Measurements from ENCODE around the gene BCAR3.

DNA sequence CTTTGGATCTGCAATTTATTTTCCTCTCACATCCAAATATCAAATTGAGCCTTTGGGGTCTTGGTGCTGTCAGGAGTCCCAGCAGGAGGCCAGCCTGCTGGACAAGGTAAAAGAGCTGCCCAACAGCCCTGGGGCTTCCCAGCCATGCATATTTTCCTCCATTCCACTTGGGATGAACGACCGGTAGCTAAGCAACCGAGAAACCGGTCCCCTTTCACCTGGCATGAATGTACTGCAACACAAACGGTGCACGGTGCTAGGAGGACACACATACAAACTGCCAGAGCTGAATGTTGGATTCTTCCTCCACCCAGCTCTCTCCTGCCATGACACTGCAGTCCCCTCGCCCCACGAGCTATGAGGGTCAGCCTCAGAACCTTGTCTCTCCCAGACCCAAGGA is 42.7 kb downstream of the BCAR3 start:
- no peak for TF ChIP-seq CTCF (IDR thresholded peaks at IDR 0.05; ENCODE audit: insufficient read depth, low read length, poor library complexity, severe bottlenecking)
- TF ChIP-seq EZH2phosphoT487 (conservative IDR thresholded peaks at IDR 0.05; ENCODE audit: low read length) = no peak

All from SU-DHL-6 (cell line).